ENCODE data around the gene MYL4. TPM values are rescaled to one million over a fixed set of nuclear protein-coding genes. Genes with fewer than 3 reads are reported as not detected.
"Not testable (repeated sequence)": the region's sequence is repeated elsewhere in the genome, so short reads cannot be mapped to it uniquely, and the experiment has no call there.

The MYL4 gene
- polyA plus RNA-seq, 12 donors, result 673 to 6,112 (median 1,509) TPM

- DNase-seq, result no peak
These were observed 58.2 kb downstream of the MYL4 start for GRCh38 chr17:47267354-47267828.

GRCh38 chr17:47268964-47269363, 59.8 kb downstream of the MYL4 start:
- DNase-seq, result not testable (repeated sequence)

- DNase-seq, result not testable (repeated sequence)
These were observed 60.6 kb downstream of the MYL4 start for GRCh38 chr17:47269561-47270280.

- DNase-seq, result no peak
These were observed 62.0 kb downstream of the MYL4 start for GRCh38 chr17:47270946-47271705.

GRCh38 chr17:47272491-47272890, 63.3 kb downstream of the MYL4 start:
- no peak for DNase-seq

- DNase-seq, result no peak
These were observed 64.1 kb downstream of the MYL4 start for GRCh38 chr17:47273245-47273644.

Other genes starting within 250 kb of the MYL4 start
- gene RPRML, start 230.1 kb upstream of the MYL4 start, polyA plus RNA-seq (ENCODE audit: insufficient read length in 12 of 12), result under 1 TPM in 6 of 12 donors, not detected in 6; 0.14 to 0.58 (median 0.20) TPM
- 10 to 100 TPM in 11 of 12 donors, not detected in 1; 28.8 to 88.6 (median 56.1) TPM for gene CDC27, start 20.1 kb upstream of the MYL4 start, polyA plus RNA-seq (ENCODE audit: insufficient read length in 12 of 12)
- 10 to 100 TPM in 11 of 12 donors, not detected in 1; 10.6 to 17.7 (median 14.0) TPM for gene ITGB3, start 44.5 kb downstream of the MYL4 start, polyA plus RNA-seq (ENCODE audit: insufficient read length in 12 of 12)
- gene EFCAB13, start 114.6 kb downstream of the MYL4 start, polyA plus RNA-seq (ENCODE audit: insufficient read length in 12 of 12), result 10 to 100 TPM in 3 of 12 donors, 1 to 10 TPM in 8, not detected in 1; 2.1 to 16.1 (median 6.9) TPM